ENCODE measurements around the gene NT5C1A. TPM values are rescaled to one million over a fixed set of nuclear protein-coding genes. Genes with fewer than 3 reads are reported as not detected.

Gene NT5C1A
- total RNA-seq, 2 donors from 2014 or later, result 0.91 TPM; not detected in 1

DNA sequence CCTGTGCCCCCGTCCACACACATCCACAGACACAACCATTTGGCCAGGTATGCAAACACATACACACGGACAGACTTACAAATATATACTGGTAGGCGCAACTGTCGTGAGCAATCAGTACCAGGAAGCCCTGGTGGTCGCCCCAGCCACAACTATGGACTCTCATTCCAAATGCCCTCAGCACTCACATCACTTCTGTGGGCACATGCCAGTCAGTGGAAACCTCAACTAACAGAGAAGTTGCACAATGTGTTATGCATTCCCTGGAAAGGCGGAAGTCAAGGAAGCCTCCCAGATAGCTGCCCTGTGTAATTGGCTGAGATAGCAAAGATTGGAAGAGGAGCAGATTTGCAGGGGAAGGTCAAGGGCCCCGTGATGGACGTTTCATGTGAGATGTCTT, 31.0 kb downstream of the NT5C1A start:
- no peak for DNase-seq (ENCODE audit: low spot score)
- WGBS, result 93% methylated on average over 8 of the region's 8 CpGs
- intact Hi-C loops (cut with DNase I), result no loop called here
- Histone ChIP-seq H3K4me3 (no peak overlapping the region), H3K27ac (no peak overlapping the region), H3K9me3 (no peaks in the 10 kb centered on the region), H3K27me3 (replicated peaks; ENCODE audit: insufficient read depth) (no peaks in the 10 kb centered on the region), H3K4me1 (replicated peaks) (no peaks in the 10 kb centered on the region), H3K36me3 (no peaks in the 10 kb centered on the region)
- TF ChIP-seq POLR2A (IDR thresholded peaks at IDR 0.05) (no peak), POLR2AphosphoS5 (IDR thresholded peaks at IDR 0.05) (no peak), CTCF (IDR thresholded peaks at IDR 0.05) (no peak)

DNA sequence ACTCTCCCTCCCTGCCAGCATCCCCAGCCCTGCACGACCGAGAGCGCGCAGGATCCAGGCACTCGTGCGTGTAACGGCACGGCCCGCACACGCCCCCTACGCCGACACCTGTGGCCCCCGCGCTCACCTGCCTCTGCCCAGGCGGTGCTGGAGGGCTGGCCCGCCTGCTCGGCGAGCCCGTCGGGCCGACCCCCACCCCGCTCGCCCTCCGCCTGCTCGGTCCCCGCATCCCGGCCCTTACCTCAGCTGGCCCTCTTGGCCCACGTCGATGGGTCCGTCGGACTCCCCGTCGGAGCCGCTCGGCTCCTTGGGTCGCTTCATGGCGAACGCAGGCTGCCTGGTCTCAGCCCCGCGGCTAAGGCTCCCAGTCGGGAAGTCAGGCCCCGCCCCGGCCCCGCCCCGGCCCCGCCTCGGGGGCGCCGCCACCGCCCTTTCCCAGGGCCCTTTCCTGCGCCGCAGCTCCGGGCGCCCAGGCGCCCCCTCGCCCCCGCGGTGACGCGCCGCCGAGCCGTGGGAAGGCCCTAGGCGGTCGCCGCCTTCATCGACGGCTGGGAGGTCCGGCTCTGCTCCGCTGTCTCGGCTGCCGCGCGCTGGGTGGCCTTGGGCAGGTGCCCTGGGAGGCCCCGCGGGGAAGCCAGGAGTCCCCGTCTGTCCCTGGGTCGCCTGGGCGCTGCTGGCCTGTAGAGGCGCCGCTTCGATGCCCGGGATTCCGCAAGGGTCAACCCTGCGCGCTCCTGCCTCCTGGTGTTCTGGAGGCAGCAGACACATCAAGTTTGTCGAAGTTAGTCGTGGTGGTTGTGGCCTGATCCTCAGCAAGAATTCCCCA, 32.4 kb downstream of the NT5C1A start, which contains the start of gene HEYL:
Gene HEYL, minus strand, starts transcription at position 339 of the 826 bp plus-strand sequence. Its CDS starts 18 bp downstream, at position 321.
- WGBS, result 18% methylated on average over 57 of the region's 88 CpGs
- Histone ChIP-seq H3K4me1 (replicated peaks) (no peaks in the 10 kb centered on the region), H3K27ac (peak within 1 kb of the TSS; percentile 59 to 65), H3K36me3 (no peaks in the 10 kb centered on the region), H3K9me3 (no peaks in the 10 kb centered on the region), H3K4me3 (peak within 1 kb of the TSS; percentile 30 to 36), H3K27me3 (replicated peaks; ENCODE audit: insufficient read depth) (no peaks in the 10 kb centered on the region)
- intact Hi-C loops (cut with DNase I), result no loop called here
- DNase-seq (ENCODE audit: low spot score), result no peak
- TF ChIP-seq CTCF (IDR thresholded peaks at IDR 0.05) (peak in 2 of 4 experiments; percentile 19 to 27), POLR2A (IDR thresholded peaks at IDR 0.05) (no peak), POLR2AphosphoS5 (IDR thresholded peaks at IDR 0.05) (no peak)

DNA sequence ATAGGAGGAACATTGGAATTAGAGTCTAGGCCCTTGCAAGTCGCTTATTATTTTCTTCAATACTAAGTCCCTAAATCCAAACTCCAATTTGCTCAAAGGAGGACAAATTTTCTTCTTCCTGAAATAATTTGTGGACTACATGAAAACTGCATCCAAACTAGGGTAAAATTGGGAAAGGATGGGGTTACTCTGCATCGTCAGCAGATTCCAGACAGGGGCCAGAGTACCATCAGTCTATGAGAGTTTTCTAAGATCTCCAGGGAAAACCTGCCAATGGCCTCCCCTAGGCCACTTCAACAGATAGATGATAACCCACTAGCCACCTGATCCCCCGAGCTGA, 33.0 kb downstream of the NT5C1A start:
- Histone ChIP-seq H3K4me1 (replicated peaks) (no peaks in the 10 kb centered on the region), H3K27ac (peak overlapping the region; percentile 59 to 65), H3K4me3 (peak overlapping the region; percentile 30 to 36), H3K27me3 (replicated peaks; ENCODE audit: insufficient read depth) (no peaks in the 10 kb centered on the region), H3K36me3 (no peaks in the 10 kb centered on the region), H3K9me3 (no peaks in the 10 kb centered on the region)
- TF ChIP-seq POLR2A (IDR thresholded peaks at IDR 0.05) (no peak), POLR2AphosphoS5 (IDR thresholded peaks at IDR 0.05) (no peak), CTCF (IDR thresholded peaks at IDR 0.05) (no peak)
- DNase-seq (ENCODE audit: low spot score), result no peak
- 68% methylated on average over 3 of the region's 3 CpGs for WGBS
- intact Hi-C loops (cut with DNase I), result no loop called here

GRCh38 chr1:39637361-39637760, 34.5 kb downstream of the NT5C1A start:
- Histone ChIP-seq H3K9me3 (no peaks in the 10 kb centered on the region), H3K27me3 (replicated peaks; ENCODE audit: insufficient read depth) (no peaks in the 10 kb centered on the region), H3K4me1 (replicated peaks) (no peaks in the 10 kb centered on the region), H3K4me3 (peak overlapping the region in 1 of 2 donors; percentile 1), H3K27ac (no peak overlapping the region), H3K36me3 (no peaks in the 10 kb centered on the region)
- no peak for DNase-seq (ENCODE audit: low spot score)
- WGBS, result 75% methylated on average over 4 of the region's 4 CpGs
- intact Hi-C loops (cut with DNase I), result no loop called here
- no peak for TF ChIP-seq POLR2A (IDR thresholded peaks at IDR 0.05)
- TF ChIP-seq POLR2AphosphoS5 (IDR thresholded peaks at IDR 0.05), result no peak
- TF ChIP-seq CTCF (IDR thresholded peaks at IDR 0.05), result no peak

- DNase-seq (ENCODE audit: low spot score), result no peak
- no peaks in the 10 kb centered on the region for H3K36me3 ChIP-seq
- intact Hi-C loops (cut with DNase I), result no loop called here
- H3K4me3 ChIP-seq, result no peak overlapping the region
- no peaks in the 10 kb centered on the region for H3K27me3 ChIP-seq (replicated peaks; ENCODE audit: insufficient read depth)
- no peaks in the 10 kb centered on the region for H3K9me3 ChIP-seq
- H3K27ac ChIP-seq, result peak overlapping the region in 1 of 2 donors; percentile 45
- H3K4me1 ChIP-seq (replicated peaks), result no peaks in the 10 kb centered on the region
- 56% methylated on average over 2 of the region's 2 CpGs for WGBS
- TF ChIP-seq POLR2AphosphoS5 (IDR thresholded peaks at IDR 0.05) (no peak), POLR2A (IDR thresholded peaks at IDR 0.05) (no peak), CTCF (IDR thresholded peaks at IDR 0.05) (no peak)
Observed at GRCh38 chr1:39635871-39636210, 36.1 kb downstream of the NT5C1A start.
